RWPE2 (cell line): ENCODE data around the gene DUSP9.
"Not testable (repeated sequence)": the region's sequence is repeated elsewhere in the genome, so short reads cannot be mapped to it uniquely, and the experiment has no call there.

Experiments used
- ATAC-seq: fragments of 200-7000 bp; cut with Tn5 transposase; 3 replicates; pipeline ENCODE4 v1.9.1; 2021; ENCODE audit warnings: low read depth
- DNase-seq: peaks from one replicate; pipeline ENCODE4 v3.0.0-alpha.2; 2020; ENCODE audit warnings: low spot score
- H3K27ac ChIP-seq: fragments of 450-650 bp; 2 replicates; pipeline ENCODE4 v1.5.1; 2017; ENCODE audit warnings: mild to moderate bottlenecking; ENCODE audit not compliant: poor library complexity, severe bottlenecking
- H3K27me3 ChIP-seq: fragments of 250-450 bp; sonication (Bioruptor Pico); 2 replicates; pipeline ENCODE4 v1.5.1; 2021; ENCODE audit warnings: mild to moderate bottlenecking, moderate library complexity; ENCODE audit not compliant: insufficient read depth, poor library complexity, severe bottlenecking
- H3K36me3 ChIP-seq: fragments of 250-450 bp; sonication (Bioruptor Pico); 2 replicates; pipeline ENCODE4 v1.5.1; 2020; ENCODE audit warnings: low read depth, mild to moderate bottlenecking, moderate library complexity
- H3K4me1 ChIP-seq: fragments of 250-450 bp; sonication (Bioruptor Pico); 2 replicates; pipeline ENCODE4 v1.5.1; 2021; ENCODE audit warnings: mild to moderate bottlenecking, moderate library complexity; ENCODE audit not compliant: insufficient read depth, poor library complexity, severe bottlenecking
- H3K4me3 ChIP-seq: fragments of 250-450 bp; sonication (Bioruptor Pico); 2 replicates; pipeline ENCODE4 v1.5.1; 2021; ENCODE audit warnings: mild to moderate bottlenecking, moderate library complexity; ENCODE audit not compliant: severe bottlenecking
- H3K9me3 ChIP-seq: fragments of 250-450 bp; sonication (Bioruptor Pico); 2 replicates; pipeline ENCODE4 v1.5.1; 2021; ENCODE audit warnings: mild to moderate bottlenecking, moderate library complexity; ENCODE audit not compliant: severe bottlenecking
- TF ChIP-seq, protein P1 (sequence below): fragments of 450-650 bp; IDR thresholded peaks from one replicate; pipeline ENCODE4 v1.5.1; 2017; ENCODE audit warnings: mild to moderate bottlenecking, moderate library complexity; ENCODE audit not compliant: poor library complexity, severe bottlenecking

Gene DUSP9

DNA sequence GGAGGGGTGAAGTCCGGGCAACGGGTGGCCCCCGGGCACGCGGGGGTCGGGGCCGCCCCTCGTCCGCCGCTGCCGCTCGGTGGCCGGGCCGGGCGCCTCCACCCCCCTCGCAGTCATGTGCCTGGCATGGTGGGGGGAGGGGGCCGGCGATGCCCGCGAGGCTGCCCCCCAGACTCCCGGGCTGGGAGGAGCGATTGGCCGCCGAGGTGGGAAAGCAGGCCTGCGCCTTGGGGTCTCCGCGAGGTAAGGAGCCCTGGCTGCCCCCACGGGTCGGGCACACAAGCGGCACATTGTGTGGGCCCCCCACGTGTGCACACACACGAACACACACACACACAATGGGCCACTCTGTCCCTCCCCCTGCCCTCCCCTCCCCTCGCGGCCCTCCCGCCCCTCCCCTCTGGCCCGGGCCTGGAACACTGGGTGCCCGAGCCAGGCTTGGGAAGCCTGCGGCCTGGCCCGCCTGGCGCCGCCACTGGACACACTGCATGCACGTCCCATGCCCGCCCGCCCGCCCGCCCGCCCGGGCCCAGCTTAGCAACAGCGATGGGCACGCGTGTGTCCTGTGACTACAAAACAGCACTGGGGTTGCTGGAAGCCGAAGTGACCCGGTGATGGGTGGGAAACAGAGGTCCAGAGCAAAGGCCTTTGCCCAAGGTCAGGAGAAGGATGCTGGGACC is 42.0 kb downstream of the DUSP9 start:
- Histone ChIP-seq H3K36me3 (peaks cover 5% of the 10 kb centered on the region; the same call in 1 of the 2 replicates), H3K4me3 (peak overlapping the region; percentile 40), H3K27me3 (no peaks in the 10 kb centered on the region), H3K27ac (peak overlapping the region; percentile 48), H3K9me3 (no peaks in the 10 kb centered on the region), H3K4me1 (no peaks in the 10 kb centered on the region)
- no peak for DNase-seq
- ATAC-seq, result peak; percentile 29; the same call in 2 of the 3 replicates
- TF ChIP-seq, protein P1, sequence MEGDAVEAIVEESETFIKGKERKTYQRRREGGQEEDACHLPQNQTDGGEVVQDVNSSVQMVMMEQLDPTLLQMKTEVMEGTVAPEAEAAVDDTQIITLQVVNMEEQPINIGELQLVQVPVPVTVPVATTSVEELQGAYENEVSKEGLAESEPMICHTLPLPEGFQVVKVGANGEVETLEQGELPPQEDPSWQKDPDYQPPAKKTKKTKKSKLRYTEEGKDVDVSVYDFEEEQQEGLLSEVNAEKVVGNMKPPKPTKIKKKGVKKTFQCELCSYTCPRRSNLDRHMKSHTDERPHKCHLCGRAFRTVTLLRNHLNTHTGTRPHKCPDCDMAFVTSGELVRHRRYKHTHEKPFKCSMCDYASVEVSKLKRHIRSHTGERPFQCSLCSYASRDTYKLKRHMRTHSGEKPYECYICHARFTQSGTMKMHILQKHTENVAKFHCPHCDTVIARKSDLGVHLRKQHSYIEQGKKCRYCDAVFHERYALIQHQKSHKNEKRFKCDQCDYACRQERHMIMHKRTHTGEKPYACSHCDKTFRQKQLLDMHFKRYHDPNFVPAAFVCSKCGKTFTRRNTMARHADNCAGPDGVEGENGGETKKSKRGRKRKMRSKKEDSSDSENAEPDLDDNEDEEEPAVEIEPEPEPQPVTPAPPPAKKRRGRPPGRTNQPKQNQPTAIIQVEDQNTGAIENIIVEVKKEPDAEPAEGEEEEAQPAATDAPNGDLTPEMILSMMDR, result no peak

DNA sequence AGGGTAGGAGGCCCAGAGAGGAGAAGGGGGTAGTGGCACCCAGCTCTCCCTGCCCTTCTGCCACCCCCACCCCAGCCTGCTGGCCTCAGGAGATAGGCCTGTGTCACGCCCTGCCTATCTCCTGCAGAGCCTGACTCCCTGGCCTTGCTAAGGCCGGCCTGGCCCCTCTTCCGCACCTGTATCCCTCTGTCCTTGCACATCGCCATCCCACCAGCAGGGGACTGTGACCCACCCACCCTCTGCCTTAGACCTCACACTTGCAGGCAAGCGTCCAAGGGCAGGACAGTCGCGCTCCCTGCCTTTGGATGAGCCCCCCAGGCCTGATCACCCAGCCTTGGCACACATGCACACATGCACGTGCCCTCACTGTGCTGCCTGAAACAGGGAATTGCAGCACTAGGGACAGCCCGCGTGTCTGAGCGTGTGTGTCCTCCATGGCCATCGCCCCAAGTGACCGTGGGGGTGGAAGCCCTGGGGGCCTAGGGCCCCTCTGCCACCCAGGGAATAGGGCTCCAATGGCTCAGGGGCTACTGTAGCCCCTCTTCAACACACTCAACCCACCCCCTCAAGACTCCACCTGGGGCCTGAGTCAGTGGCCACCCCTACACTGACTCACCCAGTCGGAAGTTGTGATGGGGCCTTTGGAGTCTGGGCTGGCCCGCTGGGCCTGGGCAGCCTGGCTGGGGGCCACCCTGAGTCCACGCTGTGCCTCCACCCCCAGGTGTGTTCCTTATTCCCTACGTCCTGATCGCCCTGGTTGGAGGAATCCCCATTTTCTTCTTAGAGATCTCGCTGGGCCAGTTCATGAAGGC is 42.9 kb downstream of the DUSP9 start:
- Histone ChIP-seq H3K36me3 (peaks cover 5% of the 10 kb centered on the region; the same call in 1 of the 2 replicates), H3K4me1 (no peaks in the 10 kb centered on the region), H3K27ac (peak overlapping the region; percentile 48), H3K9me3 (no peaks in the 10 kb centered on the region), H3K4me3 (peak overlapping the region; percentile 23), H3K27me3 (no peaks in the 10 kb centered on the region)
- ATAC-seq, result peak; percentile 65
- no peak for DNase-seq
- TF ChIP-seq, protein P1, result peak; percentile 12

DNA sequence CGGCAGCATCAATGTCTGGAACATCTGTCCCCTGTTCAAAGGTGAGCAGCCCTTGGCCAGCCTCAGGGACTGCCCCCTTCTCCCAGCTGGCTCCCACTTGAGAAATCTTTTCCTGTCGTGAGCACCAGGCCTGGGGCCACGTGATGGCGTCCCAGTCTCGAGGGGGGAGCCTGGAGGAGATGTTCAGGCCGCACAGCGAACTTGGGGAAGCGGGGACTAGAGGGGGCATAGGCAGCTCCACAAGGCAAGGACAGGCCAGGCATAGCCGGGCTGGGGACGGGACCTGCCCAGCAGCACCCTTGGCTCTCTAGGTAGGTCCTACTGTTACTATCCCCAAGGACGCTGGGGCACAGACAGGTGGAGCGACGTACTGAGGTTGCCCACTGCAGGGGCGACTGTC is 43.5 kb downstream of the DUSP9 start:
- DNase-seq (no peak), ATAC-seq (no peak)
- TF ChIP-seq, protein P1, result no peak
- Histone ChIP-seq H3K27ac (peak overlapping the region; percentile 48), H3K27me3 (no peaks in the 10 kb centered on the region), H3K4me1 (no peaks in the 10 kb centered on the region), H3K36me3 (peaks cover 5% of the 10 kb centered on the region; the same call in 1 of the 2 replicates), H3K4me3 (no peak overlapping the region), H3K9me3 (no peaks in the 10 kb centered on the region)

DNA sequence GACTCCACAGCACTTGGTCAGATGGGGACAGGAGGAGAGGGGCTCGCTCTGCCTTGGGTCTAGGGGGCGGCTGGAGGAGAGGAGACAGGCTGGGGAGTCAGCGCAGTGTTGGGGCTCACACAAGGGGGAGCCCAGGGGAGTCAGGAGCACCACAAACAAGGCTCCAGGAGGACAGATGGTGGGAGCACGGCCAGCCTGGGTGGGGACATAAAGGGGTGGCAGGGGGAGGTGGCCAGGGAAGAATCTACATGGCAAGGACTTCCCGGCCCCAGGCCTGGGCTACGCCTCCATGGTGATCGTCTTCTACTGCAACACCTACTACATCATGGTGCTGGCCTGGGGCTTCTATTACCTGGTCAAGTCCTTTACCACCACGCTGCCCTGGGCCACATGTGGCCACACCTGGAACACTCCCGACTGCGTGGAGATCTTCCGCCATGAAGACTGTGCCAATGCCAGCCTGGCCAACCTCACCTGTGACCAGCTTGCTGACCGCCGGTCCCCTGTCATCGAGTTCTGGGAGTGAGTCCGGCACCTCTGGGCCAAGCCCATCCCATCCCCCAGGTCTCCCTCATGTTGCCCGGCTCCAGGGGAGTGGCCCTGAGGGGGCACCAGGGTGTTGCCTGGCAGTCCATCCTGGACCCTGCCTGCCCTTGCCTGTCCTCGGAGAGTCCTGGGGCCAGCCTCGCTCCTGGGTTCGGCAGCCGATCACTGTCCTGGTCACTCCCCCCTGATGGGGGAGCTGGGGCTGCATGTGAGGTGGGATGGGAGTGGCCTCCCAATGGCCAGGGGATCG is 44.2 kb downstream of the DUSP9 start:
- H3K36me3 ChIP-seq, ATAC-seq, H3K9me3 ChIP-seq, H3K4me3 ChIP-seq, DNase-seq, H3K27me3 ChIP-seq, H3K27ac ChIP-seq, H3K4me1 ChIP-seq: not testable (repeated sequence)

DNA sequence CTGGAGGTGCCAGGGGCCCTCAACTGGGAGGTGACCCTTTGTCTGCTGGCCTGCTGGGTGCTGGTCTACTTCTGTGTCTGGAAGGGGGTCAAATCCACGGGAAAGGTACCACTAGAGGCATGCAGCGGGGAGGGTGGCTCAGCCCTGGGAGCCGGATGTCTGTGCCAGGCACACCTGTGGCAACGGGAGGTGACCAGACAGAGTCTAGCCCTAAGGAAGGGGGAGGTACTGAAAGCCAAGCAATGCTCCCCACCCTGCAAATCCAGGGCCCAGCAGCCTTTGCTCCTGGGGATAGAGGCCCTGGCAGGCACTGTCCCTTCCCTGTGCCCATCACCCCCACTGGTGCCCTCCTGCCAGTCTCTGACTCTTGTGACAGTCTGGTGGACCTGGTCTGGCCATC is 45.0 kb downstream of the DUSP9 start:
- ATAC-seq (no peak), DNase-seq (no peak)
- TF ChIP-seq, protein P1, result no peak
- no peaks in the 10 kb centered on the region for H3K27me3 ChIP-seq
- no peak overlapping the region for H3K27ac ChIP-seq
- no peak overlapping the region for H3K4me3 ChIP-seq
- no peaks in the 10 kb centered on the region for H3K4me1 ChIP-seq
- peaks cover 5% of the 10 kb centered on the region; the same call in 1 of the 2 replicates for H3K36me3 ChIP-seq
- H3K9me3 ChIP-seq, result no peaks in the 10 kb centered on the region
